HepG2 (cell line): Measurements from ENCODE around the gene ABCC10. TPM values are rescaled to one million over a fixed set of nuclear protein-coding genes. Genes with fewer than 3 reads are reported as not detected.
A peak's percentile ranks its signal among the peaks of the same experiment; 100 is the strongest.

Experiments
- ATAC-seq: fragments of 200-7000 bp; cut with Tn5 transposase; 3 replicates; pipeline ENCODE4 v1.9.1; 2020; ENCODE audit warnings: mild to moderate bottlenecking, moderate library complexity
- BruUV-seq: library from RNA; stranded (reverse); fragments of 400-500 nt; replicated peaks from 2 replicates; lab custom pipeline; 2021; lab: Mats Ljungman, UMichigan
- CTCF ChIA-PET: fragments of 300-600 bp; formaldehyde crosslinking; extraction: SDS; loops from one replicate; lab custom pipeline; 2021; ENCODE audit warnings: low total read pairs, inconsistent platforms, low intra/inter-chr PET ratio; lab: Yijun Ruan, JAX
- POLR2A ChIA-PET: fragments of 350-600 bp; sonication (Branson Sonifier 250); formaldehyde crosslinking; loops from one replicate; lab custom pipeline; 2020; ENCODE audit warnings: antibody characterized with exemption, inconsistent platforms; lab: Yijun Ruan, JAX
- DNase-seq: peaks from one replicate; pipeline ENCODE4 v3.0.0-alpha.2; 2015; ENCODE audit warnings: low spot score
- FAIRE-seq: peaks from 3 replicates; lab custom pipeline; 2011; peaks lifted over from hg19 to GRCh38; lab: Jason Lieb, UNC
- H2AFZ ChIP-seq: one replicate; pipeline ENCODE4 v1.6.1; 2011; ENCODE audit warnings: low read length, inconsistent platforms
- H3K27ac ChIP-seq: fragments of 300-600 bp; 3 replicates; pipeline ENCODE4 v1.8.0; 2011; ENCODE audit warnings: mixed run types, mild to moderate bottlenecking, mixed read lengths, low read length, inconsistent platforms; ENCODE audit not compliant: insufficient read depth; ENCODE audit errors: extremely low read length
- H3K27me3 ChIP-seq, 2 experiments: fragments of 200-600 bp in 1 of 2; 2 replicates in 1 of 2; 3 replicates in 1 of 2; pipeline versions ENCODE4 v1.6.0 to v1.8.0; 2011; ENCODE audit warnings: low read length in 2 of 2, mild to moderate bottlenecking in 2 of 2, moderate library complexity in 2 of 2, inconsistent platforms in 1 of 2; ENCODE audit not compliant: insufficient read depth in 2 of 2, control insufficient read depth in 1 of 2
- H3K36me3 ChIP-seq, 2 experiments: fragments of 200-600 bp in 1 of 2; replicated peaks in 1 of 2; 2 replicates in 1 of 2; 3 replicates in 1 of 2; pipeline versions ENCODE4 v1.5.1 to v1.8.0; 2011; ENCODE audit warnings: low read length in 2 of 2, inconsistent platforms in 1 of 2; ENCODE audit not compliant: insufficient read depth in 2 of 2, control insufficient read depth in 1 of 2
- H3K4me1 ChIP-seq: 2 replicates; pipeline ENCODE4 v1.5.1; 2012; ENCODE audit warnings: low read length, inconsistent platforms; ENCODE audit not compliant: insufficient read depth
- H3K4me2 ChIP-seq: 2 replicates; pipeline ENCODE4 v1.6.0; 2011; ENCODE audit warnings: low read depth, low read length, inconsistent platforms
- H3K4me3 ChIP-seq, 3 experiments: fragments of 200-600 bp in 1 of 3; sonication (generic), shearing (Covaris generic) in 1 of 3; replicated peaks in 1 of 3; 2 replicates each; pipeline ENCODE4 v1.5.1; 2011 to 2016; ENCODE audit warnings: low read length in 3 of 3, inconsistent platforms in 2 of 3, low read depth in 2 of 3, mild to moderate bottlenecking in 2 of 3, control low read depth in 1 of 3, mixed read lengths in 1 of 3; ENCODE audit not compliant: insufficient read depth in 1 of 3
- H3K79me2 ChIP-seq: one replicate; pipeline ENCODE4 v1.6.1; 2011; ENCODE audit warnings: low read length, inconsistent platforms; ENCODE audit not compliant: insufficient read depth
- H3K9ac ChIP-seq: 2 replicates; pipeline ENCODE4 v1.6.0; 2011; ENCODE audit warnings: mild to moderate bottlenecking, low read depth, low read length, inconsistent platforms; ENCODE audit not compliant: insufficient read depth
- H3K9me3 ChIP-seq: 2 replicates; pipeline ENCODE4 v1.5.1; 2012; ENCODE audit warnings: mild to moderate bottlenecking, low read length
- H4K20me1 ChIP-seq: 2 replicates; pipeline ENCODE4 v1.6.0; 2011; ENCODE audit warnings: inconsistent platforms, mild to moderate bottlenecking, low read length, moderate library complexity; ENCODE audit not compliant: insufficient read depth
- BORCS8-MEF2B ChIP-seq: sonication (generic); formaldehyde crosslinking; IDR thresholded peaks from 2 replicates; pipeline ENCODE4 v1.8.0; 2022; ENCODE audit warnings: mild to moderate bottlenecking, missing genetic modification reagents
- GABPA ChIP-seq, 2 experiments: IDR thresholded peaks; 2 replicates each; pipeline ENCODE4 v1.6.1; 2011 to 2016; ENCODE audit warnings: low read depth in 2 of 2, low read length in 1 of 2, missing biosample characterization in 1 of 2, missing genetic modification characterization in 1 of 2
- HCFC1 ChIP-seq: fragments of 150-350 bp; IDR thresholded peaks from 2 replicates; pipeline ENCODE4 v1.6.1; 2014; ENCODE audit warnings: low read depth, low read length
- HDAC1 ChIP-seq: sonication (generic); formaldehyde crosslinking; IDR thresholded peaks from 2 replicates; pipeline ENCODE4 v1.5.1; 2020; ENCODE audit warnings: mild to moderate bottlenecking, missing genetic modification reagents
- LCORL ChIP-seq, 2 experiments: fragments of 450-650 bp in 1 of 2; sonication (generic) in 1 of 2; formaldehyde crosslinking in 1 of 2; IDR thresholded peaks; 2 replicates each; pipeline versions ENCODE4 v1.5.0 to v1.6.1; 2017 to 2020; ENCODE audit warnings: antibody characterized with exemption in 1 of 2, missing genetic modification reagents in 1 of 2
- MEF2D ChIP-seq: sonication (generic); formaldehyde crosslinking; IDR thresholded peaks from 2 replicates; pipeline ENCODE4 v1.5.1; 2020; ENCODE audit warnings: mild to moderate bottlenecking, missing genetic modification reagents
- NR2F1 ChIP-seq, 2 experiments: fragments of 450-650 bp in 1 of 2; formaldehyde crosslinking in 1 of 2; IDR thresholded peaks; 2 replicates each; pipeline versions ENCODE4 v1.5.0 to v1.6.1; 2016 to 2020; ENCODE audit warnings: mild to moderate bottlenecking in 1 of 2, missing compliant biosample characterization in 1 of 2, missing genetic modification reagents in 1 of 2, moderate library complexity in 1 of 2
- ZNF570 ChIP-seq: sonication (generic); formaldehyde crosslinking; IDR thresholded peaks from 2 replicates; pipeline ENCODE4 v1.4.0; 2020; ENCODE audit warnings: mild to moderate bottlenecking, missing genetic modification reagents, borderline replicate concordance
- ZNF75D ChIP-seq: sonication (generic); formaldehyde crosslinking; IDR thresholded peaks from 2 replicates; pipeline ENCODE4 v1.8.1; 2023; ENCODE audit warnings: missing genetic modification reagents, mild to moderate bottlenecking, borderline replicate concordance
- WGBS: methylation state at CpG from one replicate; pipeline ENCODE4 v1.1.6; 2017; ENCODE audit warnings: low lambda C conversion rate; 5-methylcytosine and 5-hydroxymethylcytosine counted together
- in situ Hi-C: cut with HindIII; loops from 2 replicates; pipeline ENCODE4 v1.10.0; 2017; ENCODE audit warnings: low pct_unique_long_range_greater_than_20kb; ENCODE audit not compliant: extremely low pct_ligation_motif_present
- intact Hi-C: fragments of 100-400 bp; cut with micrococcal nuclease; formaldehyde crosslinking; loops from one replicate; pipeline ENCODE4 v1.10.0; 2022; ENCODE audit not compliant: unreplicated experiment
- polyA plus RNA-seq, 8 experiments: library from polyadenylated mRNA; depleted of rRNA in 3 of 8; stranded (reverse) in 7 of 8; unstranded in 1 of 8; fragments of >200 nt; fragmentation: Illumina TruSeq in 4 of 8; extraction: Trizol in 4 of 8; gene quantifications; 2 replicates each; pipeline versions ENCODE4 v1.2.1 to v1.2.3, GENCODE V29; 2011 to 2016; ENCODE audit warnings: low read depth in 4 of 8, missing spikeins in 1 of 8, mixed read lengths in 1 of 8; ENCODE audit not compliant: insufficient read depth in 1 of 8
- total RNA-seq, 5 experiments: library from RNA; depleted of rRNA; stranded (reverse); fragments of >200 nt; fragmentation: Illumina TruSeq; extraction: Trizol; gene quantifications; 2 replicates each; pipeline ENCODE4 v1.2.3, GENCODE V29; 2016; ENCODE audit warnings: low read depth in 1 of 5
- TF ChIP-seq, protein P1 (sequence below): sonication (generic); formaldehyde crosslinking; IDR thresholded peaks from 2 replicates; pipeline ENCODE4 v1.4.0; 2020; ENCODE audit warnings: low read depth, mild to moderate bottlenecking, missing genetic modification reagents
- TF ChIP-seq, protein P2 (sequence below): sonication (generic); formaldehyde crosslinking; IDR thresholded peaks from 2 replicates; pipeline ENCODE4 v1.5.1; 2020; ENCODE audit warnings: mild to moderate bottlenecking, missing genetic modification reagents, borderline replicate concordance
- TF ChIP-seq, protein P3 (sequence below): sonication (generic); formaldehyde crosslinking; IDR thresholded peaks from 2 replicates; pipeline ENCODE4 v1.4.0; 2020; ENCODE audit warnings: missing genetic modification reagents
- TF ChIP-seq, protein P4 (sequence below): sonication (generic); formaldehyde crosslinking; IDR thresholded peaks from 2 replicates; pipeline ENCODE4 v1.5.0; 2020; ENCODE audit warnings: missing genetic modification reagents, mild to moderate bottlenecking, borderline replicate concordance

Gene ABCC10
- total and polyA plus RNA-seq, 2 of the 13 experiments (the other 11 are each of a cell fraction or from before 2014, with no cell fraction given): 16.0 to 24.3 TPM

DNA sequence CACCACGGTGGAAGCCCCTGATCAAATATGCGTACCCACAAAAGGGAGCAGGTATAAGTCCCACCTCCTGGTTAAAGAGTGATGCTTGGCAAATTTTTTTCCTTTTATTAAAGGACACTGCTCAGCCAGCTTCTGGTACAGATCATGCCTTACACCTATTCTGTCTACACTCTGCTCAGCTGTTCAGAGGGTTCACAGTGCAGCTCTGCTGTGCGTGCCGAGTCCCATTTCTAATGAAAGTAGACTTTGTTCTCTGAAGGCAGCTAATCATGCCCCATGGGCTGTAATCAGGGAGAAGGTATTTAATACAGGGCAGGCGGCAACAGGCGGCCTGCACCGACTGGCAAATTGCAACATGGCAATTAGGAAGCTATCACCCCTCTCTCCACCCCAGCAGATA, 66.5 kb downstream of the ABCC10 start:
- H3K4me1 ChIP-seq: peaks cover 8% of the 10 kb centered on the region
- WGBS: 12% methylated on average over 7 of the region's 7 CpGs
- H2AFZ ChIP-seq: no peak overlapping the region
- FAIRE-seq (peak; percentile 83), DNase-seq (peak; percentile 89), ATAC-seq (peak; percentile 69)
- POLR2A ChIA-PET: interaction anchor here (1.1 to 6.4 kb wide), 9 partner anchors 9 to 319 kb away, joined by 3 to 141 read pairs (median 6); partner anchors contain the start of genes ABCC10, DLK2, LRRC73 and TJAP1
- no peaks in the 10 kb centered on the region for H4K20me1 ChIP-seq
- no peaks in the 10 kb centered on the region for H3K27me3 ChIP-seq
- BruUV-seq: no TSS peak
- intact Hi-C loops: loop anchor here (5.0 to 10.0 kb wide), 2 partner anchors 59 to 232 kb away; no protein-coding TSS in a partner anchor
- peak overlapping the region; percentile 16; the same call in 1 of the 2 replicates for H3K9ac ChIP-seq
- H3K4me2 ChIP-seq: peak overlapping the region; percentile 50
- CTCF ChIA-PET: no interaction called here
- H3K9me3 ChIP-seq: no peaks in the 10 kb centered on the region
- H3K36me3 ChIP-seq: peaks cover 12% of the 10 kb centered on the region in 2 experiments
- H3K4me3 ChIP-seq: 0 out of 6 replicates have a peak overlapping the region, but pooled peaks of 1 of the 3 experiments have one; percentile 30
- no peak overlapping the region for H3K27ac ChIP-seq
- in situ Hi-C loops: loop anchor here (5.0 kb wide), 1 partner anchor 37 kb away; the partner anchor contains the start of gene DLK2
- peaks cover 50% of the 10 kb centered on the region for H3K79me2 ChIP-seq
- TF ChIP-seq BORCS8-MEF2B (CRISPR knock-in tag) (0 out of 2 replicates have a peak, but pooled peaks have one; percentile 33), ZNF570 (CRISPR knock-in tag) (no peak), ZNF75D (CRISPR knock-in tag) (no peak), HCFC1 (no peak), NR2F1 (CRISPR knock-in tag; IDR thresholded peaks at IDR 0.05) (peak in 1 of 2 experiments; percentile 29; a peak in 1 of 4 replicates), MEF2D (CRISPR knock-in tag) (peak; percentile 45; the same call in 1 of the 2 replicates), HDAC1 (0 out of 2 replicates have a peak, but pooled peaks have one; percentile 15), GABPA (IDR thresholded peaks at IDR 0.05; ENCODE audit: low read depth, low read length) (no peak), GABPA (CRISPR knock-in tag; IDR thresholded peaks at IDR 0.05; ENCODE audit: low read depth) (no peak), LCORL (IDR thresholded peaks at IDR 0.05) (no peak), LCORL (CRISPR knock-in tag; IDR thresholded peaks at IDR 0.05) (peak; percentile 69)
- TF ChIP-seq, protein P1, sequence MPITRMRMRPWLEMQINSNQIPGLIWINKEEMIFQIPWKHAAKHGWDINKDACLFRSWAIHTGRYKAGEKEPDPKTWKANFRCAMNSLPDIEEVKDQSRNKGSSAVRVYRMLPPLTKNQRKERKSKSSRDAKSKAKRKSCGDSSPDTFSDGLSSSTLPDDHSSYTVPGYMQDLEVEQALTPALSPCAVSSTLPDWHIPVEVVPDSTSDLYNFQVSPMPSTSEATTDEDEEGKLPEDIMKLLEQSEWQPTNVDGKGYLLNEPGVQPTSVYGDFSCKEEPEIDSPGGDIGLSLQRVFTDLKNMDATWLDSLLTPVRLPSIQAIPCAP (CRISPR knock-in tag): no peak
- TF ChIP-seq, protein P2, sequence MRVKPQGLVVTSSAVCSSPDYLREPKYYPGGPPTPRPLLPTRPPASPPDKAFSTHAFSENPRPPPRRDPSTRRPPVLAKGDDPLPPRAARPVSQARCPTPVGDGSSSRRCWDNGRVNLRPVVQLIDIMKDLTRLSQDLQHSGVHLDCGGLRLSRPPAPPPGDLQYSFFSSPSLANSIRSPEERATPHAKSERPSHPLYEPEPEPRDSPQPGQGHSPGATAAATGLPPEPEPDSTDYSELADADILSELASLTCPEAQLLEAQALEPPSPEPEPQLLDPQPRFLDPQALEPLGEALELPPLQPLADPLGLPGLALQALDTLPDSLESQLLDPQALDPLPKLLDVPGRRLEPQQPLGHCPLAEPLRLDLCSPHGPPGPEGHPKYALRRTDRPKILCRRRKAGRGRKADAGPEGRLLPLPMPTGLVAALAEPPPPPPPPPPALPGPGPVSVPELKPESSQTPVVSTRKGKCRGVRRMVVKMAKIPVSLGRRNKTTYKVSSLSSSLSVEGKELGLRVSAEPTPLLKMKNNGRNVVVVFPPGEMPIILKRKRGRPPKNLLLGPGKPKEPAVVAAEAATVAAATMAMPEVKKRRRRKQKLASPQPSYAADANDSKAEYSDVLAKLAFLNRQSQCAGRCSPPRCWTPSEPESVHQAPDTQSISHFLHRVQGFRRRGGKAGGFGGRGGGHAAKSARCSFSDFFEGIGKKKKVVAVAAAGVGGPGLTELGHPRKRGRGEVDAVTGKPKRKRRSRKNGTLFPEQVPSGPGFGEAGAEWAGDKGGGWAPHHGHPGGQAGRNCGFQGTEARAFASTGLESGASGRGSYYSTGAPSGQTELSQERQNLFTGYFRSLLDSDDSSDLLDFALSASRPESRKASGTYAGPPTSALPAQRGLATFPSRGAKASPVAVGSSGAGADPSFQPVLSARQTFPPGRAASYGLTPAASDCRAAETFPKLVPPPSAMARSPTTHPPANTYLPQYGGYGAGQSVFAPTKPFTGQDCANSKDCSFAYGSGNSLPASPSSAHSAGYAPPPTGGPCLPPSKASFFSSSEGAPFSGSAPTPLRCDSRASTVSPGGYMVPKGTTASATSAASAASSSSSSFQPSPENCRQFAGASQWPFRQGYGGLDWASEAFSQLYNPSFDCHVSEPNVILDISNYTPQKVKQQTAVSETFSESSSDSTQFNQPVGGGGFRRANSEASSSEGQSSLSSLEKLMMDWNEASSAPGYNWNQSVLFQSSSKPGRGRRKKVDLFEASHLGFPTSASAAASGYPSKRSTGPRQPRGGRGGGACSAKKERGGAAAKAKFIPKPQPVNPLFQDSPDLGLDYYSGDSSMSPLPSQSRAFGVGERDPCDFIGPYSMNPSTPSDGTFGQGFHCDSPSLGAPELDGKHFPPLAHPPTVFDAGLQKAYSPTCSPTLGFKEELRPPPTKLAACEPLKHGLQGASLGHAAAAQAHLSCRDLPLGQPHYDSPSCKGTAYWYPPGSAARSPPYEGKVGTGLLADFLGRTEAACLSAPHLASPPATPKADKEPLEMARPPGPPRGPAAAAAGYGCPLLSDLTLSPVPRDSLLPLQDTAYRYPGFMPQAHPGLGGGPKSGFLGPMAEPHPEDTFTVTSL (CRISPR knock-in tag): no peak
- TF ChIP-seq, protein P3, sequence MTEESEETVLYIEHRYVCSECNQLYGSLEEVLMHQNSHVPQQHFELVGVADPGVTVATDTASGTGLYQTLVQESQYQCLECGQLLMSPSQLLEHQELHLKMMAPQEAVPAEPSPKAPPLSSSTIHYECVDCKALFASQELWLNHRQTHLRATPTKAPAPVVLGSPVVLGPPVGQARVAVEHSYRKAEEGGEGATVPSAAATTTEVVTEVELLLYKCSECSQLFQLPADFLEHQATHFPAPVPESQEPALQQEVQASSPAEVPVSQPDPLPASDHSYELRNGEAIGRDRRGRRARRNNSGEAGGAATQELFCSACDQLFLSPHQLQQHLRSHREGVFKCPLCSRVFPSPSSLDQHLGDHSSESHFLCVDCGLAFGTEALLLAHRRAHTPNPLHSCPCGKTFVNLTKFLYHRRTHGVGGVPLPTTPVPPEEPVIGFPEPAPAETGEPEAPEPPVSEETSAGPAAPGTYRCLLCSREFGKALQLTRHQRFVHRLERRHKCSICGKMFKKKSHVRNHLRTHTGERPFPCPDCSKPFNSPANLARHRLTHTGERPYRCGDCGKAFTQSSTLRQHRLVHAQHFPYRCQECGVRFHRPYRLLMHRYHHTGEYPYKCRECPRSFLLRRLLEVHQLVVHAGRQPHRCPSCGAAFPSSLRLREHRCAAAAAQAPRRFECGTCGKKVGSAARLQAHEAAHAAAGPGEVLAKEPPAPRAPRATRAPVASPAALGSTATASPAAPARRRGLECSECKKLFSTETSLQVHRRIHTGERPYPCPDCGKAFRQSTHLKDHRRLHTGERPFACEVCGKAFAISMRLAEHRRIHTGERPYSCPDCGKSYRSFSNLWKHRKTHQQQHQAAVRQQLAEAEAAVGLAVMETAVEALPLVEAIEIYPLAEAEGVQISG: peak; percentile 62
- TF ChIP-seq, protein P4, sequence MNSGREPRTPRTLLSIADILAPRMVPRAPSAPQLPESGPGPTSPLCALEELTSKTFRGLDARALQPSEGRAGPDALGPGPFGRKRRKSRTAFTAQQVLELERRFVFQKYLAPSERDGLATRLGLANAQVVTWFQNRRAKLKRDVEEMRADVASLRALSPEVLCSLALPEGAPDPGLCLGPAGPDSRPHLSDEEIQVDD (CRISPR knock-in tag): no peak
